NCI-H187 (cell line): ENCODE results near the gene DLGAP5.

Experiments
- DNase-seq, 2 experiments: peaks; one replicate each; lab custom pipeline; 2025; lab: John Stamatoyannopoulos, UW

DLGAP5 gene

DNA sequence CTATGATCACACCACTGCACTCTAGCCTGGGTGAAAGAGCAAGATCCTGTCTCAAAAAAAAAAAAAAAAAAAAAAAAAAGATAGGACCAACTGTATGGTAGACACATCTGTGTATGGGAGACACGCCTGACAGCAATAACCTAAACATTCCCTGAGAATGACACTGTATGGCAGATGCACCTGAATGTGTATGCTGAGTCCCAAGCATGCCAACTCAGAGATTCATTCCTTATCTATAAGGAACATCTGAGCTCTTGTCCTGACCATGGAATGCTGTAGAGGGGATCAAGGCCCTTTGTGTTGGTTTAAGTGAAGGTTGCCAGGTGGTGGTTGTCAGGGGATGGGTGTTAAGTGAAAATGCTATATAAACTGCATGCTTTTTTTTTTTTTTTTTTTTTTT, 81.5 kb downstream of the DLGAP5 start:
- no peak for DNase-seq

DNA sequence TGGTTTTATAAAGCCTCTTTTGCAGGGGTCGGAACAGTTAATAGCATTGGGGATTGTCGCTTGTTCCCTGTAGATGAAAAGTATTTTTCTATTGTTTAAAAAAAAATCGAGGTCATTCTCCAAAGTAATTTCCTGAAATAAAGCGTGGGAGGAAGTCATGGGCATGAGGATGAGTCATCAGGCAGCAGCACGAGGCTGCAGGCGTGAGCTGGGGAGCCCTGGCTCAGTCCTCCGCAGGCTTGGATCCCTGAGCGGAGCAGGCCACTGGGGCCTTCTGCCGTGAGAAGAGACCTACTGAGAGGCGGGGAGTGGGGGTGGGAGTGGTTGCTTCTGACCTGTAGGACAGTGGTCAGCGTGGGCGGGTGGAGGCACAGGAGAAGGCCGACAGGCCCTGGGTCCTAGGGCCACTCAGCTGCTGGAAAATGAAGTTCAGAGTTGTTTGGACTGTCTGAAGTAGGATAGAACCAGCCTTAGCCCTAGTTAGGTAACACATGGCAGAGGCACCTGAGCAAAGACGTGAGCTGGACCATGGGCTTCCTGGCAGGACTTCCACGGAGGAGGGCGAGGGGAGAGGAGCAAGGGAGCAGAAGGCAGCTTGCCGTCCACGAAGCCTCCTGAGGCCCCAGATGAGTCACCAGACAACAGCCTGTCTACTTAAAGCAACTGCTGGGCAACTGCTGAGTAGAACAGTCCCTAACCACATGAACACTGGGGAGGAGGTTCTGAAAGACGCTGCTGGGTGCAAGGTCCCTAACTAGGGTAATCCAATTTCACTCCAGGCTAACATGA, 83.4 kb downstream of the DLGAP5 start:
- no peak for DNase-seq

DNA sequence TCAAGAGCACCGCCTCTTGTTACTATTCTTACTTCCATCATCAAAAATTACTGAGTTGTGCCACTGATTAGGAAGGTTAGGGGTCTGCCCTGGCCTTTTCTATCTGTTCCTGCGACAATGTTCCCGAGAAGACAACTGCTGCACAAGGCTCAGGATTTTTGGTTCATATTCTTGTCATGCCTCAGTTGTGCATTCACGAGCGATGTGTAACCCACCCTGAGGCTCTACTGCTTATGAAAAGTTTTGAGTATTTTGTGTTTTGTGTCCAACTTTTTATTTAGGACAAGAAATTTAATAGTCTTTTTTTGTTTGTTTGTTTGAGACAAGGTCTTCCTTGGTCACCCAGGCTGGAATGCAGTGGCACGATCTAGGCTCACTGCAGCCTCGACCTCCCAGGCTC, 85.4 kb downstream of the DLGAP5 start:
- DNase-seq: no peak

DNA sequence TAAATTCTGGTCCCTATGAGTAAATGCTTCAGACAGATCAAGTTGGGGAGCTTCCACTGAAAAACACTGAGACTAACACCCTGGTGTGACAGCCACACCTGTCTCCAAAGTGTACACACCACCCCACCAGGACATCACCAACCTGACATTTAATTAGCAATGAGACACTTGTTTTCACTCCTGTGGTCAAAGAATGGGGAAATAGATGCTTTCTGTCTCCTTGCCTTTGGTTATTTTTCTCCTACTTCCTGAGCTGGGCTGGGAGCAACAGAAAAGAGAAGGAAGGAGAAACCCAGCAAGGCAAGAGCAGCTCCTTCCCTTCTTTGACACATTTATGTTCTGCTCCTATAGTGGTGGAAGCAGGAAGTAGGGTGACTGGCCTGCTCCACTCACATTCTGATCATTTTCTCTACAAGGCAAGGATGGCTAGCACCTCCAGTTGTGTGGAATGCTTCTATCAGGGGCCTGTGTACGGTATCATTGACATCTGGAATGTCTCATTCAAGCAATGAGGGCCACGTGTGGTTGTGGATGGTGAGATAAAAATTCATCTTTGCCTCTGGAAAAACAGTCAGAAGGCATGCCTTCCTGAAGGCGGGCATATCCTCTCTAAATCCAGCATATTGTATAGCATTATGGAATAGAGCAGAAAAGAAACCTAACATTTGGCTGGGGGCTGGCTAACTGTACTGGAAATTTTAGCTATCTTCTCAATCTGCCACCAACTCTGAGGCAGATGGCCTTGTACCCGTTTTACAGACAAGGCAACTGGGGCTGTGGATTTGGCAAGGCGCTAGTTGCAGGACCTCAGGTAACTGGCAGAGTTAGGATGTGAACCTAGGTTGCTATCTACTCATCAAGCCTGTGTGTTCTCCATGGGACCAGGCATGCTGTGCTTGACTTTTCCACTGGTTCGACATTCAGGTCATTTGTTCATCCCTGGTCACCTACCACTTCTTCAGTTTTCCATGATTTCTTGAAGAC, 87.1 kb downstream of the DLGAP5 start:
- DNase-seq: no peak

DNA sequence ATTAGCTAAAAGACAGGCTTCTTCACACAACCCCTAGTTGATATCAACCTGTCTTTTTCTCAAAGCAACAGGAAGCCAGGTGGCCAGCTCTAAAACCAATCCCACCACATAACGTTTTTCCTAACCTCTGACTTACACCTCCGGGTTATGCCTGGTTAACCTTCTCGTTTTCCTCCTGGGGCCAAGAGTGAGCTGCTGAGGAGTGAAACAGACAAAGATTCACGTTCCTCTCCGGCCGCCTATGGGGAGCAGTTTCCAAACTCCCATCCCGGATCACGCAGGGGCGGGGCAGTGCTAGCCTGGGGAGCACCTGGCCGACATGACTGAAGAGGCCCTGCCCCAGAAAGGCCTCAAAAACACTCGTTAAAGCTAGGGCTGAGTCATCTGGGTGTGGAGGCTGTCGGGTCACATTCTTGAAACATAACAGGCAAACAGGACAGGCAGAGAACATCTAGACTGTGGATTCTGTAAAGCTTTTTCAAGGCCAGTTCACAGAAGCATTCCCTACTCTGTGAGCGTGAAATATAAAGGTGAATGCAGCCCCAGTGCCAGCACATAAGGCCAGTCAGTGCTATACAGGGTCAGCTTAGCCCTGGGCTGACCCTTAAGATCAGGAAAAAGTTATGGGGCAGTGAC, 88.3 kb downstream of the DLGAP5 start:
- no peak for DNase-seq

DNA sequence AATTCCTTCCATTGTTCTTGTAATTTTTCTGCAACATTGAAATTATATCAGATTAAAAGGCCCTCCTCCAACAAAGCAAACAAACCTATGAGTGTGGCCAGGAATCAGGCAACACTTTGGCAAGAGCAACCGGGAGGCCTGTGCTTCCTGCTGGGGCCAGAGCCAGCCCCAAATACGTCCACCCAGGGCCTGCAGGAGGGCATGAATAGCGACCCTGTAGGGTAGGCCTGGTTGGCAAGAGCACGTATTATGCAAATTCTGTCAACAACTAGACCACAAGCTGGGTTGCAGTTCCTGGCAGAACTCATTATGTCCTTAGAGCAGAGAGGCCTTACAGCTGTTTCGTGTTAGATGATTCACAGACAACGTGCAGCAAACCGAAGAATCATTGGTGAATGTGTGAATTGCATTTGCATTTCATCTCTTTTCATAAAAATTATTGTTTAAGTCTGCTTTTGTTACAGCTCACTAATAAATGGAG, 89.2 kb downstream of the DLGAP5 start:
- DNase-seq: peak in 1 of 2 experiments; percentile 27

DNA sequence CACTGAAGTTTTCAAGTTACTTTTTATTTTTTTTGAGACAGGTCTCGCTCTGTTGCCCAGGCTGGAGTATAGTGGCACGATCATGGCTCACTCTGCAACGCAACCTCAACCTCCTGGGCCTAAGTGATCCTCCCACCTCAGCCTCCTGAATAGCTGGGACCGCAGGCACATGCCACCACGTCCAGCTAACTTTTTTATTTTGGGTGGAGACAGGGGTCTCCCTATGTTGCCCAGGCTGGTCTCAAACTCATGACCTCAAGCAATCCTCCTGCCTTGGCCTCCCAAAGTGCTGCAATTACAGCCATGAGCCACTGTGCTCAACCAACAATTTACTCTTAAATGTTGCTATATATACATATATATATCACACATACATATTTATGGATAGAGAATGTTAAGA, 89.7 kb downstream of the DLGAP5 start:
- DNase-seq: no peak

DNA sequence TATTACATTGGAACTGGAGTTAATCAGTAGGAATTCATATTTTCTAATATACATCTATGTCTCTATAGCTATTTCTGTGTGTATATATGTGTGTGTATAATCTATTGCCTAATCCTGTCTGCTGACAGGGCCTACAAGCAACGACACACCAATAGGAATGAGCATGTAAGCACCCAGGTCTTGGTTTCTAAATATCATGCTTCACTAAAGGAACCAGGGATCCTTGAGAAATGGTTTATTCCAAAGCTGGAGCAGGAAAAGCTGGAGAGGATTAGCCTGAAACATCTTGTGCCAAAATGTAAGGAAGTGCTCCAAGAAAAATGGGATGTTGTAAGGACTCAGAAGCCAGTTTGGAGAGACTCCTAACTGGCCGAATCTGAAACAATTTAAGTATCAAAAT, 91.6 kb downstream of the DLGAP5 start:
- DNase-seq: no peak

DNA sequence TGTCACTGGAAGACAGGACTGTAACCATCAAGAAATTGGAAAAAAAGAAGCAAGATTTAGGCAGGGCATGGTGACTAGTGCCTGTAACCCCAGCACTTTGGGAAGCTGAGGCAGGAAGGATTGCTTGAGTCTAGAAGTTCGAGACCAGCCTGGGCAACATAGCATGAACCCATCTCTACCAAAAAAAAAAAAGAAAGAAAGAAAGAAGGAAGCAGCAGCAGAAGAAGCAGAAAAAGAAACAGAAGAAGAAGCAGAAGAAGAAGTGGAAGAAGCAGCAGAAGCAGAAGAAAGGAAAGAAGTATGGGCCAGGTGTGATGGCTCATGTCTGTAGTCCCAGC, 92.9 kb downstream of the DLGAP5 start:
- no peak for DNase-seq
